HepG2 (cell line): Measurements from ENCODE around the gene CLP1.

Experiments used
- CTCF ChIP-seq: sonication (generic); formaldehyde crosslinking; IDR thresholded peaks from 2 replicates; pipeline ENCODE4 v1.5.0; 2020; ENCODE audit warnings: mild to moderate bottlenecking, missing genetic modification reagents, moderate library complexity
- KLF11 ChIP-seq: IDR thresholded peaks from 2 replicates; pipeline ENCODE4 v1.6.1; 2016; ENCODE audit warnings: missing compliant biosample characterization
- MAZ ChIP-seq, 2 experiments: sonication (generic) in 1 of 2; formaldehyde crosslinking in 1 of 2; IDR thresholded peaks; 2 replicates each; pipeline versions ENCODE4 v1.5.0 to v1.6.1; 2012 to 2020; ENCODE audit warnings: low read depth in 2 of 2, mild to moderate bottlenecking in 2 of 2, borderline replicate concordance in 1 of 2, improper control_type of control experiment in 1 of 2, low read length in 1 of 2, missing genetic modification reagents in 1 of 2, moderate library complexity in 1 of 2
- TARDBP ChIP-seq: sonication (generic); formaldehyde crosslinking; IDR thresholded peaks from 2 replicates; pipeline ENCODE4 v1.8.0; 2022; ENCODE audit warnings: mild to moderate bottlenecking, missing genetic modification reagents
- ZNF781 ChIP-seq: sonication (generic); formaldehyde crosslinking; IDR thresholded peaks from 2 replicates; pipeline ENCODE4 v1.5.1; 2020; ENCODE audit warnings: borderline replicate concordance, mild to moderate bottlenecking, missing genetic modification reagents; ENCODE audit errors: not compliant biosample characterization
- TF ChIP-seq, protein P1 (sequence below): sonication (generic); formaldehyde crosslinking; IDR thresholded peaks from 2 replicates; pipeline ENCODE4 v1.8.0; 2022; ENCODE audit warnings: mild to moderate bottlenecking, missing genetic modification reagents

- TF ChIP-seq ZNF781 (CRISPR knock-in tag) = no peak
- TF ChIP-seq, protein P1, sequence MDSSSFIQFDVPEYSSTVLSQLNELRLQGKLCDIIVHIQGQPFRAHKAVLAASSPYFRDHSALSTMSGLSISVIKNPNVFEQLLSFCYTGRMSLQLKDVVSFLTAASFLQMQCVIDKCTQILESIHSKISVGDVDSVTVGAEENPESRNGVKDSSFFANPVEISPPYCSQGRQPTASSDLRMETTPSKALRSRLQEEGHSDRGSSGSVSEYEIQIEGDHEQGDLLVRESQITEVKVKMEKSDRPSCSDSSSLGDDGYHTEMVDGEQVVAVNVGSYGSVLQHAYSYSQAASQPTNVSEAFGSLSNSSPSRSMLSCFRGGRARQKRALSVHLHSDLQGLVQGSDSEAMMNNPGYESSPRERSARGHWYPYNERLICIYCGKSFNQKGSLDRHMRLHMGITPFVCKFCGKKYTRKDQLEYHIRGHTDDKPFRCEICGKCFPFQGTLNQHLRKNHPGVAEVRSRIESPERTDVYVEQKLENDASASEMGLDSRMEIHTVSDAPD (CRISPR knock-in tag) = no peak
- TF ChIP-seq KLF11 = no peak
- no peak for TF ChIP-seq CTCF (CRISPR knock-in tag)
- TF ChIP-seq MAZ (IDR thresholded peaks at IDR 0.05; ENCODE audit: borderline replicate concordance, low read depth, low read length) = no peak
- TF ChIP-seq MAZ (CRISPR knock-in tag; IDR thresholded peaks at IDR 0.05; ENCODE audit: low read depth) = no peak
- TF ChIP-seq TARDBP (CRISPR knock-in tag) = no peak
These were observed 8.5 kb upstream of the CLP1 start for GRCh38 chr11:57648801-57649735.
